K562 (cell line): ENCODE measurements around the gene BCAS1. TPM values are rescaled to one million over a fixed set of nuclear protein-coding genes. Genes with fewer than 3 reads are reported as not detected.

Experiments
- ATAC-seq: fragments of 200-7000 bp; cut with Tn5 transposase; 3 replicates; pipeline ENCODE4 v1.9.1; 2020; ENCODE audit warnings: moderate library complexity
- BruUV-seq: library from RNA; stranded (reverse); fragments of 400-500 nt; replicated peaks from 2 replicates; lab custom pipeline; 2021; lab: Mats Ljungman, UMichigan
- CTCF ChIA-PET: fragments of 300-600 bp; formaldehyde crosslinking; extraction: SDS; loops from one replicate; lab custom pipeline; 2021; ENCODE audit warnings: low intra/inter-chr PET ratio; lab: Yijun Ruan, JAX
- POLR2A ChIA-PET: fragments of 300-600, 350-650 bp; sonication (Branson Sonifier 250); formaldehyde crosslinking; extraction: SDS; loops from one replicate; lab custom pipeline; 2021; ENCODE audit warnings: antibody characterized with exemption, inconsistent platforms; lab: Yijun Ruan, JAX
- DNase-seq, 4 experiments: peaks; one replicate each; pipeline versions ENCODE4 v3.0.0 to v3.0.0-alpha.2; 2011 to 2018; ENCODE audit warnings: low spot score in 3 of 4, mixed read lengths in 3 of 4; ENCODE audit errors: extremely low read depth in 1 of 4
- FAIRE-seq: peaks from 2 replicates; lab custom pipeline; 2011; peaks lifted over from hg19 to GRCh38; lab: Jason Lieb, UNC
- H2AFZ ChIP-seq: 2 replicates; pipeline ENCODE4 v1.6.0; 2011; ENCODE audit warnings: low read depth, low read length, control low read depth, inconsistent platforms
- H3K27ac ChIP-seq: fragments of 200-600 bp; 3 replicates; pipeline ENCODE4 v1.8.0; 2011; ENCODE audit warnings: low read depth, mild to moderate bottlenecking, control low read depth, inconsistent platforms, low read length, moderate library complexity, mixed read lengths; ENCODE audit errors: extremely low read depth
- H3K27me3 ChIP-seq, 2 experiments: fragments of 300-600 bp in 1 of 2; 2 replicates in 1 of 2; 3 replicates in 1 of 2; pipeline versions ENCODE4 v1.6.0 to v1.8.0; 2011; ENCODE audit warnings: inconsistent platforms in 2 of 2, low read length in 2 of 2, mild to moderate bottlenecking in 1 of 2, mixed read lengths in 1 of 2, moderate library complexity in 1 of 2; ENCODE audit not compliant: control insufficient read depth in 2 of 2, insufficient read depth in 2 of 2
- H3K36me3 ChIP-seq: fragments of 300-600 bp; 3 replicates; pipeline ENCODE4 v1.8.0; 2011; ENCODE audit warnings: mild to moderate bottlenecking, low read length, inconsistent platforms; ENCODE audit not compliant: control insufficient read depth, insufficient read depth
- H3K4me1 ChIP-seq, 2 experiments: fragments of 200-600 bp in 1 of 2; replicated peaks in 1 of 2; 2 replicates in 1 of 2; 3 replicates in 1 of 2; pipeline versions ENCODE4 v1.5.1 to v1.8.0; 2011; ENCODE audit warnings: inconsistent platforms in 2 of 2, low read length in 2 of 2, mild to moderate bottlenecking in 1 of 2, mixed read lengths in 1 of 2, moderate library complexity in 1 of 2; ENCODE audit not compliant: control insufficient read depth in 2 of 2, insufficient read depth in 2 of 2
- H3K4me2 ChIP-seq: 2 replicates; pipeline ENCODE4 v1.6.1; 2011; ENCODE audit warnings: low read length, control low read depth, inconsistent platforms, mixed read lengths; ENCODE audit not compliant: insufficient read depth
- H3K4me3 ChIP-seq: fragments of 200-600 bp; sonication (generic), shearing (Covaris generic); 2 replicates; pipeline ENCODE4 v1.5.1; 2016; ENCODE audit warnings: control low read depth, inconsistent platforms
- H3K79me2 ChIP-seq: fragments of 200-600 bp; 3 replicates; pipeline ENCODE4 v1.8.0; 2011; ENCODE audit warnings: low read length, inconsistent platforms; ENCODE audit not compliant: control insufficient read depth, insufficient read depth
- H3K9ac ChIP-seq, 2 experiments: 2 replicates each; pipeline versions ENCODE4 v1.6.0 to v1.6.1; 2011; ENCODE audit warnings: low read depth in 2 of 2, low read length in 2 of 2, control low read depth in 1 of 2, inconsistent platforms in 1 of 2, mild to moderate bottlenecking in 1 of 2, mixed read lengths in 1 of 2; ENCODE audit not compliant: insufficient read depth in 1 of 2
- H3K9me1 ChIP-seq: one replicate; pipeline ENCODE4 v1.6.0; 2011; ENCODE audit warnings: inconsistent platforms, mild to moderate bottlenecking, low read length, moderate library complexity; ENCODE audit not compliant: control insufficient read depth, insufficient read depth
- H3K9me3 ChIP-seq: replicated peaks from 2 replicates; pipeline ENCODE4 v1.5.1; 2011; ENCODE audit warnings: low read depth, low read length, inconsistent platforms; ENCODE audit not compliant: control insufficient read depth, insufficient read depth
- H4K20me1 ChIP-seq: replicated peaks from 2 replicates; pipeline ENCODE4 v1.6.1; 2011; ENCODE audit warnings: low read length, inconsistent platforms, mixed read lengths; ENCODE audit not compliant: control insufficient read depth, insufficient read depth
- ATF1 ChIP-seq, 2 experiments: fragments of 450-650 bp in 1 of 2; IDR thresholded peaks; 2 replicates each; pipeline ENCODE4 v1.6.1; 2016; ENCODE audit warnings: missing compliant biosample characterization in 1 of 2, missing genetic modification characterization in 1 of 2
- EWSR1 ChIP-seq: fragments of 450-650 bp; IDR thresholded peaks from 2 replicates; pipeline ENCODE4 v1.6.1; 2018; ENCODE audit warnings: borderline replicate concordance, mild to moderate bottlenecking, low read depth, moderate library complexity; ENCODE audit not compliant: partially characterized antibody
- HDAC2 ChIP-seq: fragments of 450-650 bp; IDR thresholded peaks from 2 replicates; pipeline ENCODE4 v1.6.1; 2016; ENCODE audit warnings: mild to moderate bottlenecking
- ZBTB11 ChIP-seq, 3 experiments: fragments of 200-800 bp in 1 of 3; fragments of 250-450 bp in 1 of 3; fragments of 450-650 bp in 1 of 3; sonication (Bioruptor Pico) in 1 of 3; sonication (Bioruptor generic) in 1 of 3; formaldehyde crosslinking in 1 of 3; IDR thresholded peaks; 2 replicates each; pipeline versions ENCODE4 v1.6.1 to v1.8.0; 2016 to 2022; ENCODE audit warnings: mild to moderate bottlenecking in 2 of 3, missing genetic modification characterization in 2 of 3, missing compliant biosample characterization in 1 of 3, moderate library complexity in 1 of 3
- WGBS: fragments of 100-300 bp; shearing (Covaris generic); methylation state at CpG from one replicate; pipeline ENCODE4 v1.1.6; 2016; ENCODE audit warnings: low coverage, mixed read lengths; ENCODE audit not compliant: insufficient coverage; ENCODE audit errors: missing lambda C conversion rate; 5-methylcytosine and 5-hydroxymethylcytosine counted together
- in situ Hi-C: fragments of 300-500 bp; cut with MboI; formaldehyde crosslinking; loops from 4 replicates; pipeline ENCODE4 v1.15.0; 2018; ENCODE audit warnings: inconsistent platforms, mixed read lengths
- intact Hi-C: fragments of 100-400 bp; cut with micrococcal nuclease; formaldehyde crosslinking; loops from 2 replicates; pipeline ENCODE4 v1.14.2; 2022
- polyA plus RNA-seq, 8 experiments: library from polyadenylated mRNA; depleted of rRNA in 4 of 8; stranded (reverse) in 5 of 8; unstranded in 3 of 8; fragments of >200 nt; fragmentation: Nextera tagmentation in 2 of 8; fragmentation: Illumina TruSeq in 1 of 8; extraction: Ambion mirVana in 2 of 8; extraction: Trizol in 1 of 8; gene quantifications; 2 replicates each; pipeline versions ENCODE4 v1.2.1 to v1.2.3, GENCODE V29; 2011 to 2014; ENCODE audit warnings: inconsistent platforms in 1 of 8, missing spikeins in 1 of 8
- total RNA-seq, 7 experiments: library from RNA; depleted of rRNA in 6 of 7; stranded (reverse); fragments of >200 nt in 6 of 7; fragmentation: Illumina TruSeq in 2 of 7; extraction: Trizol in 2 of 7; gene quantifications; 2 replicates each; pipeline versions ENCODE4 v1.2.1 to v1.2.3, GENCODE V29; 2011 to 2021; ENCODE audit warnings: low replicate concordance in 1 of 7

BCAS1 gene
- total and polyA plus RNA-seq, 9 of the 15 experiments (the other 6 are each of a cell fraction or from before 2014, with no cell fraction given): 0.18 to 2.3 (median 0.93) TPM

GRCh38 chr20:53900380-53900999, 169.9 kb downstream of the BCAS1 start:
- no peak overlapping the region for H3K9ac ChIP-seq
- peak overlapping the region; percentile 7; the same call in 1 of the 2 replicates for H2AFZ ChIP-seq
- no peaks in the 10 kb centered on the region for H3K36me3 ChIP-seq
- H3K27me3 ChIP-seq: no peaks in the 10 kb centered on the region
- peak in 1 of 3 experiments; percentile 68; a peak in 2 of 6 replicates for TF ChIP-seq ZBTB11 (CRISPR knock-in tag; IDR thresholded peaks at IDR 0.05)
- TF ChIP-seq ATF1 (CRISPR knock-in tag; IDR thresholded peaks at IDR 0.05): no peak
- TF ChIP-seq ATF1 (tag; IDR thresholded peaks at IDR 0.05): no peak
- no peak for TF ChIP-seq HDAC2
- peak; percentile 60 for TF ChIP-seq EWSR1
- ChIA-PET POLR2A (interaction anchor here (0.5 kb wide), 1 partner anchor 24 kb away, joined by 3 read pairs; no protein-coding TSS in a partner anchor), CTCF (no interaction called here)
- H4K20me1 ChIP-seq: no peaks in the 10 kb centered on the region
- no peak for FAIRE-seq
- WGBS: 62% methylated on average over 4 of the region's 4 CpGs
- BruUV-seq: no TSS peak
- H3K4me2 ChIP-seq: no peak overlapping the region
- in situ Hi-C loops (no loop called here), intact Hi-C loops (no loop called here)
- no peak overlapping the region for H3K27ac ChIP-seq
- H3K4me3 ChIP-seq: no peak overlapping the region
- H3K79me2 ChIP-seq: no peaks in the 10 kb centered on the region
- H3K9me1 ChIP-seq: no peaks in the 10 kb centered on the region
- ATAC-seq: no peak
- no peak for DNase-seq
- H3K4me1 ChIP-seq: peaks cover 8 to 29% of the 10 kb centered on the region in 2 experiments; a peak in 4 of 5 replicates
- H3K9me3 ChIP-seq: no peaks in the 10 kb centered on the region
